Measurements from ENCODE around the gene HSDL2.
A peak's percentile ranks its signal among the peaks of the same experiment; 100 is the strongest.
"Not testable (repeated sequence)": the region's sequence is repeated elsewhere in the genome, so short reads cannot be mapped to it uniquely, and the experiment has no call there.

HSDL2 gene

DNA sequence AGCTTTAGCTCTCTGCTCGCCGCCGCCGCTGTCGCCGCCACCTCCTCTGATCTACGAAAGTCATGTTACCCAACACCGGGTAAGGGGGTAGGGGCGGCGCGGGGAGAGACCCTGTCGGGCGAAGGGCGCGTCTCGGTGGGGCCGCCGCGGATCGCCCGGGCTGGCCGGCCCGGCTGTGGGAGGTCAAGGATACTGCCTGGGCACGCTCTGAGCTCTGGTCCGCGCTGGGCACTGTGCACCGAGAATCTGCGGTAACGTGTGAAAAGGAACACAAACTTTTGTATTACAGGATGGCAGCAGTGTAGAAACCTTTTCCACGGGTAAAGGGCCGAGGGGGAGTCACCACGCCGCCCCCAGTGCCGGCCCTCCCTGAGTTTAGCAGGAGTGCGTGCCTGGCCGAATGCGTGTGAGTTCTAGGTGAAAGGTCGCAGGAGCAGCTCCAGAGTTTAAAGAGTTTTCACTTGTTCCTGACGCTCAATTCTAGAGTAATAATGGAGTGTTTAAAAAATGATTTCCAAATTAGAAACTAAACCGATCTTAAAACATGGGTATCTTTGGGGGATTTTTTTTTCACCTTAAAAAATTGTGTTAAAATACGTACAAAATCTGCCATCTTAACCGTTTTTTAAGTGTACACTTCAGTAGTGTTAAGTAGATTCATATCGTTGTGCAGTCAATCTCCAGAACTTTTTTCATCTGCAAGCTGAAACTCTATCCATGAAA is at the start of gene HSDL2:
HSDL2 (plus strand) TSS at position 7 of the 723 bp plus-strand sequence; CDS start at position 63, 56 bp downstream.
- DNase-seq (ENCODE audit: low read depth in 2 of 2), result peak; percentile 4 to 8

DNA sequence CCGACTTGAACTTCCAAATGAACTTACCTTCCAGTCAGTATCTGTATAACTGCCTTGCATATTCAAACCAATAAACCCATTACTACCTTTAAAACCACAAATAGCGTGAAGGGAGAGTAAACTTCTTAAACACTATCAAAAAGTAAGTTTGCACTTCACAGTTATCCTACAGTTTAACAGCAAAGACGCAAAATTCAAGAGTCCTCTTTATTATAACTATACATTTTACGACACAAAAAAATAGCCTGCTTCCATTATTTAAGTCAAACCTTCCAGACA is 48.3 kb upstream of the HSDL2 start:
- DNase-seq (ENCODE audit: low read depth in 2 of 2), result no peak

DNA sequence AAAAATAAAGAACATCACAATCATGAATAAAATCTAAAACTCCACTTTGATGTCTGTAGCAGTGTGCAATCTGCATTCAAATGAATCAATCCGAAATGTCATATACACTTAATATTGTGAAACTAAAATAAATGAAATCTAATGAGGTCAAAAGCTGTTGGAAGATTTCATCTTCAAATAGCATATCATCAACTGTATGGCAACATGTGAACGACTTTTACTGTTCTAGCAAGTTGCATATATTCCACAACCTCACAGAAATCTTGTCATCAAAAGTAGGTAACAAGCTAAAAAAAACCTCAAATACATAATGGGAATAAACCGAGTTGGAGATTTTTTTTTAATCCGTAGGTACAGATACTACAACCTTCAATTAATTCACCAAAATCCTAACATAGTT is 47.7 kb upstream of the HSDL2 start:
- DNase-seq (ENCODE audit: low read depth in 2 of 2), result no peak

DNA sequence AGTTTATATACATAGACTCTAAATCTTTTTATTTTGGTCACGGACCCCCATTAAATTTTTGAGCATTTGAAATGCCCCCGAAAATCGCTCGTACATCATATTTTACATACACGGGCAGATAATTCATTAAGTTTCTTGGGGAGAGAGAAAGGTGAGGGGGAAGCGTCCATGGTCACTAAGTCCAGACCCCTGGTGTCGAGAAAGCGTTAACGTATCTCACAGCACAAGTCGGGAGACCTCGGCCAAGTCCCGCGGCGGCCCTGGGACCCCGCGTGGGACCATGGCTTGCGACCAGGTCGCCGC is 47.3 kb upstream of the HSDL2 start:
- DNase-seq (ENCODE audit: low read depth in 2 of 2), result no peak

DNA sequence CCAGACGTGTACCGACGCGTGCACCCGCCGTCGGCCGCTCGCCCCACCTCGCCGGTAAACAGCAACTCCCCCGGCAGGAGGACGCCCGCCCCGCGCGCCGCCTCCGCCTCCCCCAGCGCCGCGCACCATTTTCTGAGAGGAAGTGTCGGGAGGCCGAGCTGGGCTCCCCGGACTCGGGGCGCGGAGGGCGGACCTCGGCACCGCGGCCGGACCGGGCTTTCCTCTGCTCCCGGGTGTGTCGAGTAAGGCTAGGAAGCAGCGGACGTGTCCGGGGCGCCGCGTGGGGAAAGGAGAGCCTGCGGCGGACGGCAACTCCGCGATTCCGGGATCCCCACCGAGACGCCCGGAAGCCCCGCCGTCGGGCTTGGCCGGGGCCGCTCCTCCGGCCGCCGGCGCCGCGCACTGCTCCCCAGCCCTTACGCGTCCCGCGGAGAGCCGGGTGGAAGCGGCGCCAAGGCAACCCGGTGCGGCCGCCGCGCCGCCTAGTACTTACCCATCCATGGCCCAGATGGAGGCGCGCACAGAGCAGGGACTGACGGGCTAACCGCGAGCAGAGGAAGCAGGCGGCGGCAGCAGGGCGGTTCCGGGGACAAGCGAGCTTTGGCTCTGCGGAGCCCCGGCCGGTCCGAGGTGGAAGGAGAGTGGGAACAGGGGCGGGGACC is 46.8 kb upstream of the HSDL2 start, which contains the start of gene PTBP3:
PTBP3 (minus strand) TSS at position 643 of the 662 bp plus-strand sequence. CDS start 35,754 bp downstream, outside the sequence.
- DNase-seq (ENCODE audit: low read depth in 2 of 2), result peak; percentile 50 to 64

DNA sequence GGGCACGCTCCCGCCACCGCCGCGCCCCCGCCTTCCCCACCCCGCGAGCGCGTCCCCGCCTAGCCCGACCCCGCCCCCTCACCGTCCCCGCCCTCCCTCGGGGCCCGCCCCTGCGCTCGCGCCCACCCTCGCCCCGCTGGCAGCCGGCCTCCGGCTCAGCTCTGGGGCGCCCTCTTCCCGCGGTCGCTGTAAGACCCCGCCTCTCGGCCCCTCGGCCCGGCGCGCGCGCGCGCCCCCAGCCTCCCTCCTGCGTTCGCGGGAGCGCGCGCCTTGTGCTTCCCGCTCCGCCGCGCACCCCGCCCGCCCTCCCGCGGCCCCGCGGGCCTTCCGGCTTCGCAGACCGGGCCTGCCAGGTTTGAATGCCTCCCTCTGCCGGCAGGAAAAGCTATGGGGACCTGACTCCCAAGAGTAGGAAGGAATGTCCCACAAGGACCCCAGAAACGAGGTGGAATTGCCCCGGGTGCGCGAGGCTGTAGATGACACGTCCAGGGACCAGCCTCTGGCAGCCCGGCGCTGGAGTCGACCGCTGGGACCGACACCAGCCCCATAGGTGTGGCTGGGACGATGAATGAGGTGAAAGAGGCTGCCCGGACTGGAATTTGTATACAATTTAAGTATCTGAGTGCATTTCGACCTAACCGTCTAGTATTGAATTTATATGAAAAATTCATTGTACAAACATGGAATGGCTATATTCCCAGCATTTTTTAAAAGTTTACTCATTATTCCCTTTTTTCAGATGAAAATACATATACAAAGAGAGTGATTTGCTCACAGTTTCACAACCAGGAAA is 46.1 kb upstream of the HSDL2 start:
- DNase-seq (ENCODE audit: low read depth in 2 of 2), result peak; percentile 88 to 92

DNA sequence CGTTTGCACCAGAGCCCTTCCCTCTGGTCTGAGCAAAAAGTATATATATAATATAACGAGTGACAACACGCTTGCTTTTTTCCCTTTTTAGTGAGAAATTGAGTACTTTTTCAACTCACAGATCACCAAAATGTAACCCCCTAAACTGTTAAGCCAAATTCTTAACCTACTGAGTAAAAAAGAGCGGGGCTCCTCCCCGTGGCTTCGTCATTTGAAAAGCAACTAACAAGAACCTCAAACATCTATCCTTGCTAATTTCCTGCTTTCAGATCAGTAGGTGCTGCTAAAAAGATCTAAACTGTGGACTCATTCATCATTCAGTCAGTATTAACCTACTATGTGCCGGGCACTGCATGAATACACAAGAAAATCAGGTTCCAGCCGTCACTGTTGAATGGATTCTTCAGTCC is 45.5 kb upstream of the HSDL2 start:
- DNase-seq (ENCODE audit: low read depth in 2 of 2), result peak; percentile 20 to 45

DNA sequence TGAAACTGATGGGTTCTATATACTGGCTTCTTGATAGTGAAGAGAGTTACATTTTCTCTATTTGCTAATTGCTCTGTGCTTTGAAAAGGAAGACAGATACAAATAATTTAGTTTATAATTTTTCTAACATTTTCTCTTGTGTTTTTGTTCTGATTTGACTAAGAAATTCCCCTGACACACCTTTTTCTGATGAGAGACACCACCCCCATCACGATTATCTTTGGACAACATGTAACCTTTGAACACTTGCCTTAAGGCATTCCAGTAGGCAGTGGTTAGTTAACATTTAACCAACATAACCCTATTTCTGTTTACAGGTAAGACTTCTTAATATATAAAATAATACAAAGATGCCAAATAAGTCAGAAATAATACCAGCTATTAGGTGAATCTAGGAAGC is 42.4 kb upstream of the HSDL2 start:
- no peak for DNase-seq (ENCODE audit: low read depth in 2 of 2)

DNA sequence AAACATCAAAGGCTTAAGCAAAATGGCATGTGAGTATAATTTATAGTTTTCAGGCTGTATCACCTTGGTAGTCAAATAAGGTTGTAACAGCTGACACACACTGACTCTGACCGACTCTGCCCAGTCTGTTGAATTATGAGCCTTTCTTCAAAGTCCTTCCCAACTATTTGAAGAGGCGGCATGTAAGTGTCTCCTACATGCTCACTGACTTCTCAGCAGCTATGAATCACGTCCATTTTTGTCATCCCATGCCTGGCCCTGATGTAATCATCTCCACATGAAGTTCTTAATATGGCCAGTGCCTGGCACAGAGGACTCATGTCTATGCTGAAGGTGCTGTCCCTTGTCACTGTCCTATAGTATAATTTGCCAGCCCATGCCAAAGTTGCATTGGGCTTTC is 41.3 kb upstream of the HSDL2 start:
- no peak for DNase-seq (ENCODE audit: low read depth in 2 of 2)

DNA sequence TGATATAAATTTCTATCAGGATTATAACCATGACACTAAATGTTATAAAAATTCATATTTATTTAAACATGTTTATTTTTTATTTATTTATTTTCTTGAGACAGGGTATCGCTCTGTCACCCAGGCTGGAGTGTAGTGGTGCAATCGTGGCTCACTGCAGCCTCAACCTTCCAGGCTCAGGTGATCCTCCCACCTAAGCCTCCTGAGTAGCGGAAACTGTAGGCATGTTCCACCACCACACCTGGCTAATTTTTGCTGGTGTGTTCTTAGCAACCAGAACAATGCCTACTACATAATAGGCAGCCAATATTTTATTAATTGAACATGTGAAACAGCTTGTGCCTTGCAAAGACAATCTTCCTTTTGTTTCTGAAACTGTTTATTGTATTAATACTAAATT is 40.0 kb upstream of the HSDL2 start:
- DNase-seq (ENCODE audit: low read depth in 2 of 2), result no peak

DNA sequence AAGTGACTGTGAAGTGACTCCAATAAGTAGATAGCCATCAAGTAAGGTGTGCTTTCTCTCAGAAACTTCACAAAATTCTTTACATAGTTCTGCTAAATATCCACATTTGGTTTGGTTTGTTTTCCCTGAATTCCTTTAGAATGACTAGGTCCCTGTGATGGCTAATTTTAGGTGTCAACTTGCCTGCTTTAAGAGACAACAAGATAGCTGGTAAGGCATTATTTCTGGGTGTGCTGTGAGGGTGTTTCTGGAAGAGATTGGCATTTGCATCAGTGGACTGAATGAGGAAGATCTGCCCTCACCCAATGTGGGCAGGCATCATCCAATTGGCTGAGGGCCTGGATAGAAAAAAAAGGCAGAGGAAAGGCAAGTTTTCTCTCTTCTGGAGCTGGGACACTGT is 38.2 kb upstream of the HSDL2 start:
- DNase-seq (ENCODE audit: low read depth in 2 of 2), result no peak

DNA sequence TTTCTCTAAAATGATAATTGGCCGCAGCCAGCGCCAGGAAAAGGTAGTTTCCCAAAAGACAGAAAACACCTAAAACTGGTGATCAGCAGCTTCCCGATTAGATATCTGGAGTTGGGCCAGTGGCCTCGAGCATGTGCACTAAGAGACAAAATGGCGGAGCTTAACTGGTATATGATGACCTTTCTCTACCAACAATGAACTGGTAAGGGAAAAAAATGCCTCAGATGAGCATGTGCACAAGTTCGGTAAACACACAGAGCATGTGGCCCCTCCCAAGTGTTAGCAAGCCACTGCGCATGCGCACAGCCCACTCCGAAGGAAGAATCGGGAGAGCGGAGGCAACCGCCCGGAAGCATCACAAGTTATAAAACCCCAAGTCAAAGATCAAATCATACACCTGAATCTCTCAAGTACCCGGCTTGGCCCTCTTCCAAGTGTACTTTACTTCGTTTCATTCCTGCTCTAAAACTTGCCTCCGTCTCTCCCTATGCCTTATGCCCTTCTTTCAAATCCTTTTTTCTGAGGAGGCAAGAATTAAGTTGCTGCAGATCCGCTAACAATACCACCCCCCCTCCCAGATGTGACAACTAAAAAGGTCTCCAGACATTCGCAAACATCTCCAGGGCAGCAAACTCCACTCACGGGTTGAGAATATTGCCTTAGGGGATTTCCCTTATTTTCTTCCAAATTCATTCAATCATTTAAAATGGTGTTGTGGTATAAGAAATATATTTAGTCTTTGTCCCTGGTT is 31.5 kb upstream of the HSDL2 start:
- DNase-seq (ENCODE audit: low read depth in 2 of 2), result peak; percentile 71 to 74

DNA sequence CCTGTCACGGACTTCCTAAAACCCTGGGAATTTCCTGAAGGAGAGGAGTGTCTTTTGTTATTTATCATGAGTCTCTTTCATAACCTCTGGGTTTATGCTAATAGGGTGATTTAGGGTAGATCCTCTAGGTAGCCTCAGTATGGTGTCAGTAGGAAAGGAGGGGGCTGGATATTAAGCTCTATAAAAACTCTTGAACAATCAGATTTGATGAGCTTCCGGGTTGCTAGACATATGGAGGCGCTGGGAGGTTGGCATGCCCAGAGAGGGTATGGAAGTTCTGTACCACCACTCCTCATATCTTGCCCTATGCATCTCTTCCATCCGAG is 30.9 kb upstream of the HSDL2 start:
- no peak for DNase-seq (ENCODE audit: low read depth in 2 of 2)

DNA sequence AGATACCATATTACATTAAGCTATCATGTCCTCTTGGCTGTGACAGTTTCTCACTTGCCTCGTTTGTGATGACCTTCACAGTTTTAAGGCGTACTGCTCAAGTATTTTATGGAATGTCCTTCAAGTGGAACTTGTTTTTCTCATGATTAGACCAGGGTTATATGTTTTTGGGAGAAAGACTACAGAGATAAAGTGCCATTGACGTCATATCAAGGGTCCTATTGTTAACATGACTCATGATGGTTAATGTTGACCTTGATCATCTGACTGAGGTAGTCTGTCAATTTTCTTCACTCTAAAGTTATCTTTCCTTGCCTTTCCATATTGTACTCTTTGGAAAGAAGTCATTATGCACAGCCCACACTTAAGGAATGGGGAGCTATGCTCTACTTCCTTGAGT is 28.7 kb upstream of the HSDL2 start:
- no peak for DNase-seq (ENCODE audit: low read depth in 2 of 2)

DNA sequence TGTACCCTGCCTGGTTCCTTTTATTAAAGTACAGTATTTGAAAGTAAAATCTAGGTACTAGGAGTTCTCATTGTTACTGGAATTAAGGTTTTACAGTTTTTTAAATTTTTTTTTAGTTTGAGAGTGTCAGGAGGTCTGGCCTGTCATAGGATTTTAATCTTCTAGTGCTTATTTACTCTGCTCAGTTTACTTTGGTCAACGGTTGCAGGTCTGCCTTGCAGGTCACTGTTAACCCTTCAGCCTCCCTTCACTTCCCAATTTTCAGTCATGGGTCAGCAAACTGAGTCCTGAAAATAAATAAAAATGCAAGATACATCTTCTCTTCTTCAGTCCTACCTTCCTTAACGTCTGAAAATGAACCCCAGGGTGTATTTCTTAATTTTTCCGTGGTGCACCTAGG is 27.7 kb upstream of the HSDL2 start:
- no peak for DNase-seq (ENCODE audit: low read depth in 2 of 2)

DNA sequence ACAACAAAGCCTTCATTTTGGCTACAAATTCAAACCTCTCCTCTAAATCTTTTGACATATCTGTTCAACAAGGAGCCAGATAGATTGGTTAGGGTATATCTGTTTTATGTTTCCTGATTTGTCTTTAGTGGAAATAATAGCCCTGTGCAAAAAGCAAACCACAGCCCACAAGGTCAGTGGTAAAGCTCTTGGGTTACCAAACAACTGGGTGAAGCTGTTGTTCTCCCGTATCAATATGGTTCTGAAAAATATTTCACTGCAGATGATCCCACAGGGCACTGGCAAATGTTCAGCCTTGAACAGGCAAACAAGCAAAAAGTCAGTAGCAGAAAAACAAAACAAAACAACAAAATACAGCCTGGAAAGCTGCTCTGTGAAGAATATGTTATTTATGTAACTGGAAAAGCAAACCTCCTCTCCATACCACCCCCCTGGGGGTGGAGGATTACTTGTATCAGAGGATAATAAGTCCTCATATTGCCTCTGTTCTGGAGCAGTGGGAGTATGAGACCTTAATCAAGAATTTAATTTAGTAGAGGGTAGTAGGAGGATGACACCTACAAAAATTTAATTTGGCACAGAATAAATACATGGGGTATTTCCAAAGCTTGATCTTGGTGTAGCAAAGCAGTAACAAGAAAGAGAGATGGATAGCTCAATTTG is 25.7 kb upstream of the HSDL2 start:
- no peak for DNase-seq (ENCODE audit: low read depth in 2 of 2)

DNA sequence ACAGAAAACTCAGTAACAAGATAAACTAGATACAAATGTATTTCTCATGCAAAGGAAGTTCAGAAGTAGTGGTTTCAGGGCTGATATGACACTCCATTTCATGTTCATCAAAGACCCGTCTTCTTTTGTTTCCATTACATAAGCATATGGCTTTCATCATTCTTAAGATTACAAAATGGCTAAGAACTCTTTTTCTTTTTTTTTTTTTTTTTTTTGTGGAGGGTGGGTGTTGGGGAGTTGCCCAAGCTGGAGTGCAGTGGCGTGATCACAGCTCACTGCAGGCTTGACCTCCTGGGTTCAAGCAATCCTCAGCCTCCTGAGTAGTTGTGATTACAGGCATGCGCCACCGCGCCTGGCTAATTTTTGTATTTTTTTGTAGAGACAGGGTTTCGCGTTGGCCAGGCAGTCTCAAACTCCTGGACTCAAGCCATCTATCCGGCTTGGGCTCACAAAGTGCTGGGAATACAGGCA is 24.4 kb upstream of the HSDL2 start:
- no peak for DNase-seq (ENCODE audit: low read depth in 2 of 2)

DNA sequence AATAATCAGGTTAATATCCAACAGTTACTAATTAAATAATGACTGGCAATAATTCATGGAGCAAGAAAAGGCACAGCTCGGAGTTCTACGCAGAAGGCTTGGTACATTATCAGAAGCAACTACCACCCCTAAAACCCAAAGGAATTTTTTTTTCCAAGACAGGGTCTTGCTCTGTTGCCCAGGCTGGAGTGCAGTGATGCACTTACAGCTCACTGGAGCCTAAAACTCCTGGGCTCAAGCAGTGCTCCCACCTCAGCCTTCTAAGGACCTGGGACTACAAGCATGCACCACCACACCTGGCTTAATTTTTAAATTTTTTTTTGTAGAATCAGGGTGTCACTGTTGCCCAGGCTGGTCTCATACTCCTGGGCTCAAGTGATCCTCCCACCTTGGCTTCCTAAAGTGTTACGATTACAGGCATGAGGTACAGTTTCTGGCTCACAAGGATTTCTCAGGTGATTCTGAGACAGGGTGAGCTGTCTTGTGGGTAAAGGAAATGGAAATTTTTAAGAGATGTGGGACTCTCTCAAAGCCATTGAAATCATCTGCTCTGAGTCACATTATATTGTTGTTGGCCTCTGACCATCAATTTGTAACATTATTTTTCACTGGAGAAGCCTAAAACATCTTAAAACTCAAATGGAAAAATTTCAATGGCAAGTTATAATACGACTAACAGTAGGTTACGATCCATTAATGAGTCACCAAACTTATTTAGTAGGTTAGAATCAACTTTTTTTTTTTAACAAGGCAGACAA is 19.7 kb upstream of the HSDL2 start:
- no peak for DNase-seq (ENCODE audit: low read depth in 2 of 2)

DNA sequence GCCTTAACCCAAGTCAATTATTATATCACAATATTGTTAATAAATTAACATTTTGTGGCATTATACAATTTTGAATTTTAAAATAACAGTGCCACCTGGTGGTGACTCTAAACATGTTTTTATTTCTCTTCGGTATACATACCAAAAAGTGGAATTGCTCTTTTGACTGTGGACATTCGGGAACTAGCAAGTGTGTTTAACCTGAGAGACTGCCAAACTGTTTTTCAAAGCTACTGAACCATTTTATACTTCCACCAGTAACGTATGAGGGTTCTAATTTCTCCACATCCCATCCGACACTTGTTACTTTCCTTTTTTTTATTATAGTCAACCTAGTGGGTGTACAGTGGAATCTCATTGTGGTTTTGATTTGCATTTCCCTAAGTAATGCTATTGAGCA is 18.3 kb upstream of the HSDL2 start:
- DNase-seq (ENCODE audit: low read depth in 2 of 2), result no peak

DNA sequence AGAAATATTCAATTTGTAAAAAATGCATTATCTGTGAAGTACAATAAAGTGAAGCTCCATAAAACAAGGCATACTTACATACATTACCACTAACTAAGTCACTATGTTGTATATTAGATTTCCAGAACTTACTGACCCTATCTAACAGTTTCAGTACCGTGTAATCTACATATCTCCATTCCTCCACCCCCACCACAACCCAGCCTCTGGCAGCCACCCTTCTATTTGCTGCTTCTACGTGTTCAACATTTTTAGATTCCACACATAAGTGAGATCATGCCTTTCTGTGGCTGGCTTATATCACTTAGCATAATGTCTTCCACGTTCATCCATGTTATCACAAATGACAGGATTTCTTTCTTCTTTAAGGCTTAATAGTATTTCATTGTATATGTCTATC is 15.1 kb upstream of the HSDL2 start:
- no peak for DNase-seq (ENCODE audit: low read depth in 2 of 2)

DNA sequence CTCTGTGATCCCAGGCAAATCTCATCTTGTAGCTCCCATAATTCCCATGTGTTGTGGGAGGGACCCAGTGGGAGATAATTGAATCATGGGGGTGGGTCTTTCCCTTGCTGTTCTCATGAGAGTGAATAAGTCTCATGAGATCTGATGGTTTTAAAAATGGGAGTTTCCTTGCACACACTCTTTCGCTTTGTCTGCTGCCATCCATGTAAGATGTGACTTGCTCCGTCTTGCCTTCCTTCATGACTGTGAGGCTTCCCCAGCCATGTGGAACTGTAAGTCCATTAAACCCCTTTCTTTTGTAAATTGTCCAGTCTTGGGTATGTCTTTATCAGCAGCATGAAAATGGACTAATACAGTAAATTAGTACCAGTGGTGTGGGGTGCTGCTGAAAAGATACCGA is 14.7 kb upstream of the HSDL2 start:
- DNase-seq (ENCODE audit: low read depth in 2 of 2), result not testable (repeated sequence)

All from stimulated activated CD4-positive, alpha-beta T cell treated with anti-CD3 and anti-CD28 coated beads, Interleukin-15, amount 100 ng/mL, for 48 hours (primary cell).